HG02938 (cell line): Measurements from ENCODE around the gene CEP63.

Source experiments
- ATAC-seq: cut with Tn5 transposase; IDR thresholded peaks from one replicate; pipeline ENCODE4 v1.9.1; 2021; ENCODE audit warnings: mild to moderate bottlenecking, moderate library complexity; ENCODE audit not compliant: unreplicated experiment

The CEP63 gene

GRCh38 chr3:134622806-134623365 is 137.0 kb downstream of the CEP63 start:
- ATAC-seq, result no peak

GRCh38 chr3:134623615-134624245 is 137.9 kb downstream of the CEP63 start:
- no peak for ATAC-seq
